ES-I3 (cell line): ENCODE measurements around the gene GP1BA.

Experiments used
- H3K36me3 ChIP-seq: 2 replicates; pipeline ENCODE4 v1.6.1; 2013; ENCODE audit warnings: mild to moderate bottlenecking, low read length, control low read depth, moderate library complexity; ENCODE audit not compliant: insufficient read depth
- H3K4me1 ChIP-seq: 2 replicates; pipeline ENCODE4 v1.6.1; 2013; ENCODE audit warnings: mild to moderate bottlenecking, control low read depth, low read length; ENCODE audit not compliant: insufficient read depth
- H3K9ac ChIP-seq: 2 replicates; pipeline ENCODE4 v1.6.1; 2013; ENCODE audit warnings: low read depth, mild to moderate bottlenecking, low read length, moderate library complexity
- H3K9me3 ChIP-seq: 2 replicates; pipeline ENCODE4 v1.6.1; 2013; ENCODE audit warnings: mild to moderate bottlenecking, low read length, moderate library complexity; ENCODE audit not compliant: control insufficient read depth, insufficient read depth

GP1BA gene

DNA sequence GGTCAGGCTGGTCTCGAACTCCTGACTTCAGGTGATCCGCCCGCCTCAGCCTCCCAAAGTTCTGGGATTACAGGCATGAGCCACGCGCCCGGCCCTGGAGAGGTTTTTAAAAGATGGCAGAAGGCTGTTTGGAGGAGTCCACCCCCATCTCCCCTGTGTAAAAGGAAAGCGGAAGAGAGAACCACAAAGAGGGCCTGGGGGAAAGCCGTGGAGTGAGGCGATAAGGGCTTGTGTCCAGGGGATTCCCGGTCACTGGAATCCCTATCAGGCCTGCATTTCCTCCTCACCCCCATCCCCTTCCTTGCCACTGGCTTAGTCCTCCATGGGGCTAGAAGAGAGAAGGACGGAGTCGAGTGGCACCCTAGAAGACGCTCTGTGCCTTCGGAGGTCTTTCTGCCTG lies at the start of gene GP1BA:
GP1BA (plus strand) TSS at position 315 of the 400 bp plus-strand sequence. CDS start 328 bp downstream, outside the sequence.
- Histone ChIP-seq H3K36me3 (no peaks in the 10 kb centered on the region; the same call in 1 of the 2 replicates), H3K9me3 (no peaks in the 10 kb centered on the region), H3K4me1 (peaks cover 3% of the 10 kb centered on the region; the same call in 1 of the 2 replicates), H3K9ac (no peak within 1 kb of the TSS)

- Histone ChIP-seq H3K36me3 (peaks cover 10% of the 10 kb centered on the region; the same call in 1 of the 2 replicates), H3K4me1 (0 out of 2 replicates have a peak, but pooled peaks cover 7% of the 10 kb centered on the region), H3K9me3 (no peaks in the 10 kb centered on the region), H3K9ac (no peak overlapping the region)
These were observed 47.6 kb upstream of the GP1BA start for GRCh38 chr17:4884489-4884888.

DNA sequence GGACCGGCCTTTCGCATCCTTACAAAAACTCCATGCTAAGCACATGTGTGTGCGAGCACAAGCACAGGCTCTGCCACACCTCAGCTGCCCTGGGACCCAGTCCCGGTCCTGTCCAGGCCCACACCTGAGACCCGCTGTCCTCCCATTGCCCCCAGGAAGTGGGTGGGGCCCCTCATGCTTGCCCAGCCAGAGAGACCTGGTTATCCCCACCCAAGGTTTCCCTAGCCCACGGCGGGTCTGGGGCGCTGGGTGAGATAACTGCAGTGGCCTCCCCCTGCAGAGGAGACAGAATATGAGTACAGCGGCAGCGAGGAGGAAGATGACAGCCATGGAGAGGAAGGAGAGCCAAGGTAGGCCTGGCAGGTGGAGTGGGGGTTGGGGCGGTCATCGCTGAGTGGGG lies 45.2 kb upstream of the GP1BA start:
- Histone ChIP-seq H3K36me3 (peaks cover 16% of the 10 kb centered on the region; the same call in 1 of the 2 replicates), H3K4me1 (0 out of 2 replicates have a peak, but pooled peaks cover 4% of the 10 kb centered on the region), H3K9ac (no peak overlapping the region), H3K9me3 (no peaks in the 10 kb centered on the region)

- Histone ChIP-seq H3K9me3 (no peaks in the 10 kb centered on the region), H3K9ac (no peak overlapping the region), H3K36me3 (peaks cover 12% of the 10 kb centered on the region; the same call in 1 of the 2 replicates), H3K4me1 (no peaks in the 10 kb centered on the region)
These were observed 44.5 kb upstream of the GP1BA start for GRCh38 chr17:4887581-4887980.

GRCh38 chr17:4891411-4892410 lies 40.4 kb upstream of the GP1BA start:
- Histone ChIP-seq H3K4me1 (no peaks in the 10 kb centered on the region; the same call in 1 of the 2 replicates), H3K9ac (no peak overlapping the region), H3K9me3 (no peaks in the 10 kb centered on the region), H3K36me3 (peaks cover 12% of the 10 kb centered on the region; the same call in 1 of the 2 replicates)

- Histone ChIP-seq H3K36me3 (peaks cover 6% of the 10 kb centered on the region; the same call in 1 of the 2 replicates), H3K9ac (no peak overlapping the region), H3K9me3 (no peaks in the 10 kb centered on the region), H3K4me1 (no peaks in the 10 kb centered on the region; the same call in 1 of the 2 replicates)
These were observed 39.4 kb upstream of the GP1BA start for GRCh38 chr17:4892499-4893221.

- Histone ChIP-seq H3K9ac (no peak overlapping the region), H3K9me3 (no peaks in the 10 kb centered on the region), H3K36me3 (peaks cover 6% of the 10 kb centered on the region; the same call in 1 of the 2 replicates), H3K4me1 (no peaks in the 10 kb centered on the region; the same call in 1 of the 2 replicates)
These were observed 38.8 kb upstream of the GP1BA start for GRCh38 chr17:4893272-4893671.

- Histone ChIP-seq H3K36me3 (0 out of 2 replicates have a peak, but pooled peaks cover 6% of the 10 kb centered on the region), H3K4me1 (no peaks in the 10 kb centered on the region; the same call in 1 of the 2 replicates), H3K9me3 (no peaks in the 10 kb centered on the region), H3K9ac (no peak overlapping the region)
These were observed 38.1 kb upstream of the GP1BA start for GRCh38 chr17:4893721-4894560.

- H3K36me3 ChIP-seq = 0 out of 2 replicates have a peak, but pooled peaks cover 6% of the 10 kb centered on the region
- no peaks in the 10 kb centered on the region for H3K9me3 ChIP-seq
- H3K9ac ChIP-seq = no peak overlapping the region
- H3K4me1 ChIP-seq = no peaks in the 10 kb centered on the region; the same call in 1 of the 2 replicates
These were observed 37.0 kb upstream of the GP1BA start for GRCh38 chr17:4895121-4895520.

- Histone ChIP-seq H3K4me1 (no peaks in the 10 kb centered on the region; the same call in 1 of the 2 replicates), H3K9ac (no peak overlapping the region), H3K9me3 (no peaks in the 10 kb centered on the region), H3K36me3 (no peaks in the 10 kb centered on the region)
These were observed 36.3 kb upstream of the GP1BA start for GRCh38 chr17:4895657-4896331.

- Histone ChIP-seq H3K4me1 (no peaks in the 10 kb centered on the region; the same call in 1 of the 2 replicates), H3K36me3 (no peaks in the 10 kb centered on the region), H3K9me3 (no peaks in the 10 kb centered on the region), H3K9ac (no peak overlapping the region)
These were observed 35.5 kb upstream of the GP1BA start for GRCh38 chr17:4896332-4897197.

DNA sequence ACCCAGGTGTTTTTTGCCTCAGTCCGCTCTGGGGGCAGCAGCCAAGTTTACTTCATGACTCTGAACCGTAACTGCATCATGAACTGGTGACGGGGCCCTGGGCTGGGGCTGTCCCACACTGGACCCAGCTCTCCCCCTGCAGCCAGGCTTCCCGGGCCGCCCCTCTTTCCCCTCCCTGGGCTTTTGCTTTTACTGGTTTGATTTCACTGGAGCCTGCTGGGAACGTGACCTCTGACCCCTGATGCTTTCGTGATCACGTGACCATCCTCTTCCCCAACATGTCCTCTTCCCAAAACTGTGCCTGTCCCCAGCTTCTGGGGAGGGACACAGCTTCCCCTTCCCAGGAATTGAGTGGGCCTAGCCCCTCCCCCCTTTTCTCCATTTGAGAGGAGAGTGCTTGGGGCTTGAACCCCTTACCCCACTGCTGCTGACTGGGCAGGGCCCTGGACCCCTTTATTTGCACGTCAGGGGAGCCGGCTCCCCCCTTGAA lies 34.8 kb upstream of the GP1BA start:
- H3K9ac ChIP-seq = no peak overlapping the region
- no peaks in the 10 kb centered on the region for H3K9me3 ChIP-seq
- no peaks in the 10 kb centered on the region; the same call in 1 of the 2 replicates for H3K4me1 ChIP-seq
- H3K36me3 ChIP-seq = no peaks in the 10 kb centered on the region
